NOMO-1 treated with DMSO at 0.1 percent for 48 hours (cell line): Measurements from ENCODE around the gene NCOA5.
"Not testable (repeated sequence)": the region's sequence is repeated elsewhere in the genome, so short reads cannot be mapped to it uniquely, and the experiment has no call there.

ENCODE experiments used
- DNase-seq: peaks from one replicate; lab custom pipeline; 2025; ENCODE audit not compliant: unreplicated experiment; lab: John Stamatoyannopoulos, UW

NCOA5 gene

DNA sequence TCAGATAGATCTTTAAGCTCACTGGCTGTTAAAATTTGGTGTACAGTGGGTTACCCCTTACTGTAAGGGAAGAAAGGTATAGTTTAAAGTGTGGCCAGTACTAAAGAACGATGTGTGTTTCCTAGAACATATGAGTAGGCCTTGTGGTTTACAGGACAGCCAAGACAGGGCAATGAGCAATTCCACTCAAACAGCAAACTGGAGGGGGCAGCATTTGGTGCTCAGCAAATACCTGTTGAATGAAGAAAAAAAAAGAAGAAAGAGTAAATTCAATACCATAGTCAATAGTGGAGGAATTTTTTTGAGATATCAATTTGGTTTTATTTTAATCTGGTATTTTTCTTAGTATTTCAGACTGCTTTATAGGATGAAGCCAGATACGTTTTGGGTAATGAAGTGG, 3.8 kb upstream of the NCOA5 start:
- DNase-seq, result no peak

DNA sequence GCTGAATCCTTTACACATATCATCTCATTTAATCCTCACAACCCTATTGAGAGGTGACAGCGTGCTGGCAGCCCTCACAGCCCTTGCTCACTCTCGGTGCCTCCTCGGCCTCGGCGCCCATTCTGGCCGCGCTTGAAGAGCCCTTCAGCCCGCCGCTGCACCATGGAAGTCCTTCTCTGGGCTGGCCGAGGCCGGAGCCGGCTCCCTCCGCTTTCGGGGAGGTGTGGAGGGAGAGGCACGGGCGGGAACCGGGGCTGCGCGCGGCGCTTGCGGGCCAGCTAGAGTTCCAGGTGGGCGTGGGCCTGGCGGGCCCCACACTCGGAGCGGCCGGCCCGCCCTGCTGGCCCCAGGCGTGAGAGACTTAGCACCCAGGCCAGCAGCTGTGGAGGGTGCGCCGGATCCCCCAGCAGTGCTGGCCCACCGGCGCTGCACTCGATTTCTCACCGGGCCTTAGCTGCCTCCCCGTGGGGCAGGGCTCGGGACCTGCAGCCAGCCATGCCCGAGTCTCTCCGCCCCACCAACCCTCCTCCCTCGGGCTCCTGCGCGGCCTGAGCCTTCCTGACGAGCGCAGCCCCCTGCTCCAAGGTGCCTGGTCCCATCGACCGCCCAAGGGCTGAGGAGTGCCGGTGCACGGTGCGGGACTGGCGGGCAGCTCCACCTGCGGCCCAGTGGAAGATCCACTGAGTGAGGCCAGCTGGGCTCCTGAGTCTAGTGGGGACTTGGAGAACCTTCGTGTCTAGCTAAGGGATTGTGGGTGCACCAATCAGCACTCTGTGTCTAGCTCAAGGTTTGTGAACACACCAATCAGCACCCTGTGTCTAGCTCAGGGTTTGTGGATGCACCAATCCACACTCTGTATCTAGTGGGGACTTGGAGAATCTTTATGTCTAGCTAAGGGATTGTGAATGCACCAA, 2.1 kb upstream of the NCOA5 start:
- DNase-seq, result not testable (repeated sequence)

- no peak for DNase-seq
Measured at GRCh38 chr20:46089167-46089416, 670 bp downstream of the NCOA5 start.

GRCh38 chr20:46088409-46089166, 1.2 kb downstream of the NCOA5 start:
- no peak for DNase-seq

- DNase-seq, result no peak
Measured at GRCh38 chr20:46087161-46087560, 2.6 kb downstream of the NCOA5 start.

- DNase-seq, result no peak
Measured at GRCh38 chr20:46085179-46085851, 4.4 kb downstream of the NCOA5 start.

DNA sequence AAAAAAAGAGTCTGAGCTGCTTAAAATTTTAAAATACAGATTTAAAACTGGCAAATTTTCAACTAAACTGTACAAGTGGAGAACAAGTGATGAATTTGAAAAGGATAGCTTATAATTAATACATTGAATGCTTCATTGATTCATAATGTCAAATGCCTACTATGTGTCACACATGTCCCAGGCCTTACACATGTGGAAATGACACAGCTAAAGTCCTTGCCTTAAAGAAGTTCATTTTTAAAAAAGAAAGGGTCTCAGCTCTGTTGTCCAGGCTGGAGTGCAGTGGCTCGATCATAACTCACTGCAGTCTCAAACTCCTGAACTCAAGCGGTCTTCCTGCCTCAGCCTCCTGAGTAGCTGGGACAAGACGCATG, 5.0 kb downstream of the NCOA5 start:
- no peak for DNase-seq

DNA sequence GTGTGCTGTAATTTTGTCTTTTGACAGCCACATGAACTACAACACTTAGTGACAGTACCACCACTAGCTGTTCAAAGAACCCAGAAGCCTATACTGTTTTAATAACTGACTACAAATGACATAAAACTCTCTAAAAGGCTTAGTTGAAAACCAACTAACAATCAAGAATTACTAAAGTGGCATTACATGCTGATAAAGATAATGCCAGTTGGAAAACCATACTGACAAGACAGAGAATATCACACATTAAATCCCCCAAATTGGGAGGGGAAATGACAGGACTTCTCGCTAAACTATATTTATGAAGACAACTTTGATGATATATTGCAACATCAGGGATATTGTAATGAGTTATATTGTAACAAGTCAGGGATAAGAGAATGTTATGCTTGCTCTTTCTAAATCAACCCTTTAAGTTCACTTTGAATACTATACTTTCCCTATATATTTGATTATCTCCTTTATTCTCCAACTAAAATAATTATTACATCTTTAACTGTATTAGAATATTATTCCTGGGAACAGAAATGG, 6.2 kb downstream of the NCOA5 start:
- no peak for DNase-seq

GRCh38 chr20:46083101-46083500, 6.7 kb downstream of the NCOA5 start:
- DNase-seq, result no peak

DNA sequence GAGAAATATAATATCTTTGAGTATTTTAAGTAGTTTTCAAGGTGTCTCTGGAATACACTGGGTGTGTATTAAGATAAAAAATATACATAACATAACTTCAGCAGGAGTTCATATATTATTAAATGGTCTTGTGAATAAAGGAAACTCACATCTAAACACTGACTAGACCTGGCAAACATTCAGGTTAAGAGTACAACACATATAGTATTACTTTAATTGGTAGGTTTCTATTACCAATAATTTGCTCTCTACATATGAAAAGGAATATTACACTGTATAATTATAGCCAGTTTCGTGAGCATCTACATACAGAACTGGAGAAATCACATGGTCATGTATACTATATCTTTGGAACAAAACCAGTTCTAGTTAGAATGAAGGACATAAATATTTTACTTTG, 8.7 kb downstream of the NCOA5 start:
- DNase-seq, result no peak

GRCh38 chr20:46078954-46079353, 10.8 kb downstream of the NCOA5 start:
- no peak for DNase-seq

DNA sequence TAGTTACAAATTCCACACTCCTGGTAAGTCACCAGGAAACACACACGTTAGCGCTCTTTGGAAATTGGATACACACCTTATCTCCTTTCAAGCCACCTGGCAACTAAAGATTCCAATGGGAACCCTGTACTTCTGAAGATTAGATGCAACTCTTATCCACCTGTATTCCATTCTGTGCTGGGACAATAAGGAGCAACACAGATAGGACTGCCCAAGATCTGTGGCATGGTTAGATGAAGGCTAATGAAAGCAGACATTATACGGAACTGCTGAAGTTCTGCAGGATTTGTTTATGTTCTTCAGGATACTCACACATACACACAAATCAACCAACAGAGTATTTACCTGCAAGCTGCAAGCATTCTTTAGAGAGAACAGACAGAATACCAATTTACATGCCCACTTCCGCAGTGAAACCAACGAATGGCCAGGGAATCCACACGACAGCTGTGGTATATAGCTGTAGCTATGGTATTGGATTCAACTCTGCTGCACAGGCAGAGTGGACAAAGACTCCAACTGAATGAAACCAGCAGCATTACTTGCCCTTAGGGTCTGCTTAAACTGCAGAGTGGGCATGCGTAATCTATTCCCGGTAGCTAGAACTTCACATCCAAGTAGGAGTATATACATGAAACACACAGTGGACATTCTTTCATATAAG, 12.0 kb downstream of the NCOA5 start:
- DNase-seq, result no peak

DNA sequence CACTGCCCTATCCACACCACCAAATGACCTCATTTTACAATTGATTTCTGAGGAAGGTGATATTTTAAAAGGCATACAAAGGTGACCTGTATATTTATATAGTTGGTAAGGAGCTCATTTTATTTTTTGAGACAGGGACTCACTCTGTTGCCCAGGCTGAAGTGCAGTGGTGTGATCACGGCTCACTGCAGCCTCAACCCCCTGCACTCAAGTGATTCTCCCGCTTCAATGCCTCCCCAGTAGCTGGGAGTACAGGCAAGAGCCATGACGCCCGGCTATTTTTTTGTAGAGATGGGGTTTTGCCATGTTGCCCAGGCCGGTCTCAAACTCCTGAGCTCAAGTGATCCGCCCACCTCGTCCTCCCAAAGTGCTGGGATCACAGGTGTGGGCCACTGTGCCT, 13.0 kb downstream of the NCOA5 start:
- DNase-seq, result no peak

GRCh38 chr20:46074006-46074405, 15.8 kb downstream of the NCOA5 start:
- DNase-seq, result no peak

DNA sequence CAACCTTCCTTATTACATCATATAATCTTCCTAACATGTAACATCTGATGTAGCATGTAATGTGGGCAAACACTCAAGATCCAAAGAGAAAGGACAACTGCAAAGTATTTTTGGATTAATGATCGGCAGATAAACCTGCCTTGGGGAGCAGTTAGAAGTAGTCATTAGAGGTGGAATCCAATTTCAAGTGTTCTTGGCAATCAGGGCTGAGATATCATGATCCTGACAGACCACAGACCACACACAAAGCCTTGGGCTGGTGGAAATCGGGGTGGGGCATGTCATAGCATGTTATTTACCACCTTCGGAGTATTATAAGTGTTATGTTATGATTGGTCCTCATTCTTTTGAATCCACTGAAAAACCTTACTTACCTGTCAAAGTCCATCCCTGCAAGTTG, 16.3 kb downstream of the NCOA5 start:
- DNase-seq, result no peak

DNA sequence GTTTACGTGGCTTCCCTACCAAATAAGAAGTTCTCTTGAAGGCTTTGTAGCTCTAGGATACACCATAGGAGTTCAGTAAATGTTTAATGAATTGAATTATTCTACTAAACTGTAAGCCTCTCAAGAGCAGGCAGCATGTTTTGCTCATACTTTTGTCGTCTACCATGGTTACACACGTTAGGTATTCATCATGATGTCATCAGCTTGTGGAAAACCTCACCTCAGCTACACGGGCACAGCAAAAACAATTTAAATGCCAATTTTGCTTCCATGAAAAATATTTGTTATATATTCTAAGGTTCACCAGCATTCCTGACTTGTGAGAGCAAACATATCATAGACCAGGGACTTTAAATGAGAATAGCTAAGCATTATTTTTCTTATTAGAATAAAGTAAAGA, 16.7 kb downstream of the NCOA5 start:
- DNase-seq, result no peak

- DNase-seq, result no peak
Measured at GRCh38 chr20:46071573-46071972, 18.2 kb downstream of the NCOA5 start.

DNA sequence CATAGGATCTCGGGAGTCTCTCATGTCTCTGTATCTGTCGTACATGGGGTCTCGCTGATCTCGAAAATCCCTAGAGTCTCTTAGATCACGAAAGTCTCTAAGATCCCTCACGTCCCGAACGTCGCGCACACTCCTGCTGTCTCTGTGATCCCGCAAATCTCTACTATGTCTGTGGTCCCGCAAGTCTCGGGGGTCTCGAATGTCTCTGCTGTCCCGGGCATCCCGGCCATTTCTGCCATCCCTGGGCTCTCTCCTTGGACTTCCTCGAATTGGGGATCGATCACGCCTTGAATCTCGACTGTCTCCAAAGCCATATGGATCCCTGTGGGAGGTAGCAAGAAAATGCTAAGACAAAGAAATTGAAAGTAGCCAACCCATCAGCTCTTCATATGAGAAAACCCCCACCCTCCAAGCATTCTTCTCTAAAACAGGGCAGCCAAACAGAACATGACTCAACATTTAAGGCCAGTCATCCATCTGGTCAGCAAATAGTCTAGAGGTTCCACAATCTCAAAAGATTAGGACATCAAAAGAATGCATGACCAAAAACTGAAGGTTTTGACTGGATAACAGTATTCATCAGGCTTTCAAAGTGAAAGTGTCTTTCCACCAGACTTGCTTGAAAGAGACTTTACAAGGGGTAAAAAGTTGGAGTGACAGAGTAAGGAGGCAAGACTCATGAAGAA, 19.4 kb downstream of the NCOA5 start:
- DNase-seq, result no peak

DNA sequence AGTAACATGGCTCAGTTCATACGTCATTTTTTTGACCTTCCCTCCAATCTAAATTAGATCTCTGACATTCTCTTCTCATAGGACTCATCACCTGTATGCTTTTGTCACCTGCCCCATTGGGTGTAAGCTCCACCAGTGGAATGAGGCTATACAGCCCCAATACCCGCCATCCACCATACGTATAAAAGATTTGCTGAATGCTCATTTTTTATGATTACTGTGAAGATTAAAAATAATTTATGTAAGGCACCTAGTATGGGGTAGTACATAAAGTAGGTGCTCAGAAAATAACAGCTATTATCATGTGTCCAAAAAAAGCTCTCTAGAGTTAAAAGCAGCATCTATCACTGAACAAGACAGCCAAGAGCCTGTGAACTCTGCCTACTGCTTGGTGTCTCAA, 24.1 kb downstream of the NCOA5 start:
- DNase-seq, result no peak

DNA sequence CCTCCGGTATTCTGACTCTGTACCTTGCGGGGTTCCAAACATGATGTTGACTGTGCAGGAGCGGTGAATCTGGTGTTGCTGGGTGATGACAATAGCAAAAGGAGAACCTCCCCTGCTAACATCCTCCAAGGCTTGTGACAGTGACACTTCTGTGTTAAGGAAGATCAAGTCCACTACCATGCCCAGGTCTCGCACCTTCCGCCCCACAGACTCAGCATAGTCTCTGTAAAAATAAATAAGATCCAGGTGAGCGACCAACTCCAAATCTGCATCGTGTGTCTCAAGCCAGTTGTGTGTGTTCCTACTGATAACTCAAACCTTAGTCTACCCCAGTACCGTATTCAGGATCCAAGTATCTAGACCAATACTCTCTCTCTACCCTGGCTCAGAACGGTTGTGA, 24.8 kb downstream of the NCOA5 start:
- no peak for DNase-seq

GRCh38 chr20:46063652-46064054, 26.1 kb downstream of the NCOA5 start:
- no peak for DNase-seq
